Measurements from ENCODE around the gene YY1.
"Not testable (repeated sequence)": the region's sequence is repeated elsewhere in the genome, so short reads cannot be mapped to it uniquely, and the experiment has no call there.

The YY1 gene

GRCh38 chr14:100203146-100203545 is 35.8 kb upstream of the YY1 start:
- H3K36me3 ChIP-seq (ENCODE audit: control insufficient read depth in 1 of 2, insufficient read depth in 2 of 2, low read length in 2 of 2) = no peaks in the 10 kb centered on the region
- no peaks in the 10 kb centered on the region for H3K4me1 ChIP-seq (ENCODE audit: control insufficient read depth in 1 of 2, insufficient read depth in 2 of 2, low read length in 2 of 2)
- no peak overlapping the region for H3K4me3 ChIP-seq (ENCODE audit: low read depth in 1 of 2, low read length in 2 of 2)
- no peak overlapping the region for H3K27ac ChIP-seq (ENCODE audit: low read length)
- H3K27me3 ChIP-seq (ENCODE audit: low read depth, low read length) = no peaks in the 10 kb centered on the region
- H3K9me3 ChIP-seq (ENCODE audit: control insufficient read depth in 1 of 2, low read length in 2 of 2) = no peaks in the 10 kb centered on the region

GRCh38 chr14:100203962-100204834 is 34.7 kb upstream of the YY1 start:
- Histone ChIP-seq H3K9me3 (ENCODE audit: control insufficient read depth in 1 of 2, low read length in 2 of 2) (no peaks in the 10 kb centered on the region), H3K36me3 (ENCODE audit: control insufficient read depth in 1 of 2, insufficient read depth in 2 of 2, low read length in 2 of 2) (no peaks in the 10 kb centered on the region), H3K4me1 (ENCODE audit: control insufficient read depth in 1 of 2, insufficient read depth in 2 of 2, low read length in 2 of 2) (no peaks in the 10 kb centered on the region), H3K27me3 (ENCODE audit: low read depth, low read length) (no peaks in the 10 kb centered on the region), H3K27ac (ENCODE audit: low read length) (no peak overlapping the region), H3K4me3 (ENCODE audit: low read depth in 1 of 2, low read length in 2 of 2) (no peak overlapping the region)

GRCh38 chr14:100204835-100205167 is 34.1 kb upstream of the YY1 start:
- H3K4me3 ChIP-seq (ENCODE audit: low read depth in 1 of 2, low read length in 2 of 2); H3K4me1 ChIP-seq (ENCODE audit: control insufficient read depth in 1 of 2, insufficient read depth in 2 of 2, low read length in 2 of 2); H3K9me3 ChIP-seq (ENCODE audit: control insufficient read depth in 1 of 2, low read length in 2 of 2); H3K27me3 ChIP-seq (ENCODE audit: low read depth, low read length); H3K27ac ChIP-seq (ENCODE audit: low read length); H3K36me3 ChIP-seq (ENCODE audit: control insufficient read depth in 1 of 2, insufficient read depth in 2 of 2, low read length in 2 of 2): not testable (repeated sequence)

GRCh38 chr14:100207588-100207987 is 31.4 kb upstream of the YY1 start:
- not testable (repeated sequence) for H3K36me3 ChIP-seq (ENCODE audit: control insufficient read depth in 1 of 2, insufficient read depth in 2 of 2, low read length in 2 of 2); H3K27ac ChIP-seq (ENCODE audit: low read length); H3K27me3 ChIP-seq (ENCODE audit: low read depth, low read length); H3K9me3 ChIP-seq (ENCODE audit: control insufficient read depth in 1 of 2, low read length in 2 of 2); H3K4me3 ChIP-seq (ENCODE audit: low read depth in 1 of 2, low read length in 2 of 2); H3K4me1 ChIP-seq (ENCODE audit: control insufficient read depth in 1 of 2, insufficient read depth in 2 of 2, low read length in 2 of 2)

GRCh38 chr14:100208136-100208535 is 30.8 kb upstream of the YY1 start:
- not testable (repeated sequence) for H3K4me3 ChIP-seq (ENCODE audit: low read depth in 1 of 2, low read length in 2 of 2); H3K27me3 ChIP-seq (ENCODE audit: low read depth, low read length); H3K4me1 ChIP-seq (ENCODE audit: control insufficient read depth in 1 of 2, insufficient read depth in 2 of 2, low read length in 2 of 2); H3K27ac ChIP-seq (ENCODE audit: low read length); H3K9me3 ChIP-seq (ENCODE audit: control insufficient read depth in 1 of 2, low read length in 2 of 2); H3K36me3 ChIP-seq (ENCODE audit: control insufficient read depth in 1 of 2, insufficient read depth in 2 of 2, low read length in 2 of 2)

GRCh38 chr14:100211366-100211765 is 27.6 kb upstream of the YY1 start:
- Histone ChIP-seq H3K27me3 (ENCODE audit: low read depth, low read length) (no peaks in the 10 kb centered on the region), H3K36me3 (ENCODE audit: control insufficient read depth in 1 of 2, insufficient read depth in 2 of 2, low read length in 2 of 2) (no peaks in the 10 kb centered on the region), H3K27ac (ENCODE audit: low read length) (no peak overlapping the region), H3K4me1 (ENCODE audit: control insufficient read depth in 1 of 2, insufficient read depth in 2 of 2, low read length in 2 of 2) (peaks cover 0 to 7% of the 10 kb centered on the region in 2 donors), H3K4me3 (ENCODE audit: low read depth in 1 of 2, low read length in 2 of 2) (no peak overlapping the region), H3K9me3 (ENCODE audit: control insufficient read depth in 1 of 2, low read length in 2 of 2) (no peaks in the 10 kb centered on the region)

GRCh38 chr14:100211893-100212292 is 27.1 kb upstream of the YY1 start:
- Histone ChIP-seq H3K27me3 (ENCODE audit: low read depth, low read length) (no peaks in the 10 kb centered on the region), H3K4me1 (ENCODE audit: control insufficient read depth in 1 of 2, insufficient read depth in 2 of 2, low read length in 2 of 2) (peaks cover 0 to 7% of the 10 kb centered on the region in 2 donors), H3K36me3 (ENCODE audit: control insufficient read depth in 1 of 2, insufficient read depth in 2 of 2, low read length in 2 of 2) (no peaks in the 10 kb centered on the region), H3K9me3 (ENCODE audit: control insufficient read depth in 1 of 2, low read length in 2 of 2) (no peaks in the 10 kb centered on the region), H3K27ac (ENCODE audit: low read length) (no peak overlapping the region), H3K4me3 (ENCODE audit: low read depth in 1 of 2, low read length in 2 of 2) (no peak overlapping the region)

- Histone ChIP-seq H3K36me3 (ENCODE audit: control insufficient read depth in 1 of 2, insufficient read depth in 2 of 2, low read length in 2 of 2) (no peaks in the 10 kb centered on the region), H3K4me1 (ENCODE audit: control insufficient read depth in 1 of 2, insufficient read depth in 2 of 2, low read length in 2 of 2) (peaks cover 0 to 7% of the 10 kb centered on the region in 2 donors), H3K4me3 (ENCODE audit: low read depth in 1 of 2, low read length in 2 of 2) (no peak overlapping the region), H3K27ac (ENCODE audit: low read length) (no peak overlapping the region), H3K9me3 (ENCODE audit: control insufficient read depth in 1 of 2, low read length in 2 of 2) (no peaks in the 10 kb centered on the region), H3K27me3 (ENCODE audit: low read depth, low read length) (no peaks in the 10 kb centered on the region)
These were observed 26.2 kb upstream of the YY1 start for GRCh38 chr14:100212476-100213333.

GRCh38 chr14:100213587-100213955 is 25.4 kb upstream of the YY1 start:
- Histone ChIP-seq H3K27me3 (ENCODE audit: low read depth, low read length) (no peaks in the 10 kb centered on the region), H3K9me3 (ENCODE audit: control insufficient read depth in 1 of 2, low read length in 2 of 2) (no peaks in the 10 kb centered on the region), H3K36me3 (ENCODE audit: control insufficient read depth in 1 of 2, insufficient read depth in 2 of 2, low read length in 2 of 2) (no peaks in the 10 kb centered on the region), H3K4me3 (ENCODE audit: low read depth in 1 of 2, low read length in 2 of 2) (peak overlapping the region; percentile 46 to 71), H3K27ac (ENCODE audit: low read length) (peak overlapping the region; percentile 86), H3K4me1 (ENCODE audit: control insufficient read depth in 1 of 2, insufficient read depth in 2 of 2, low read length in 2 of 2) (peaks cover 0 to 7% of the 10 kb centered on the region in 2 donors)

- no peaks in the 10 kb centered on the region for H3K9me3 ChIP-seq (ENCODE audit: control insufficient read depth in 1 of 2, low read length in 2 of 2)
- peak overlapping the region; percentile 46 to 71 for H3K4me3 ChIP-seq (ENCODE audit: low read depth in 1 of 2, low read length in 2 of 2)
- H3K36me3 ChIP-seq (ENCODE audit: control insufficient read depth in 1 of 2, insufficient read depth in 2 of 2, low read length in 2 of 2) = no peaks in the 10 kb centered on the region
- H3K27me3 ChIP-seq (ENCODE audit: low read depth, low read length) = no peaks in the 10 kb centered on the region
- H3K27ac ChIP-seq (ENCODE audit: low read length) = peak overlapping the region; percentile 86
- peaks cover 0 to 7% of the 10 kb centered on the region in 2 donors for H3K4me1 ChIP-seq (ENCODE audit: control insufficient read depth in 1 of 2, insufficient read depth in 2 of 2, low read length in 2 of 2)
These were observed 24.8 kb upstream of the YY1 start for GRCh38 chr14:100213956-100214769.

GRCh38 chr14:100214770-100215083 is 24.2 kb upstream of the YY1 start:
- Histone ChIP-seq H3K9me3 (ENCODE audit: control insufficient read depth in 1 of 2, low read length in 2 of 2) (no peaks in the 10 kb centered on the region), H3K4me1 (ENCODE audit: control insufficient read depth in 1 of 2, insufficient read depth in 2 of 2, low read length in 2 of 2) (peaks cover 0 to 7% of the 10 kb centered on the region in 2 donors), H3K27ac (ENCODE audit: low read length) (peak overlapping the region; percentile 64), H3K36me3 (ENCODE audit: control insufficient read depth in 1 of 2, insufficient read depth in 2 of 2, low read length in 2 of 2) (no peaks in the 10 kb centered on the region), H3K4me3 (ENCODE audit: low read depth in 1 of 2, low read length in 2 of 2) (peak overlapping the region; percentile 46 to 71), H3K27me3 (ENCODE audit: low read depth, low read length) (no peaks in the 10 kb centered on the region)
